K562 (cell line): ENCODE data around the gene MFSD12. TPM values are rescaled to one million over a fixed set of nuclear protein-coding genes. Genes with fewer than 3 reads are reported as not detected.

Source experiments
- ATAC-seq: fragments of 200-7000 bp; cut with Tn5 transposase; 3 replicates; pipeline ENCODE4 v1.9.1; 2020; ENCODE audit warnings: moderate library complexity
- BruUV-seq: library from RNA; stranded (reverse); fragments of 400-500 nt; replicated peaks from 2 replicates; lab custom pipeline; 2021; lab: Mats Ljungman, UMichigan
- CTCF ChIA-PET: fragments of 300-600 bp; formaldehyde crosslinking; extraction: SDS; loops from one replicate; lab custom pipeline; 2021; ENCODE audit warnings: low intra/inter-chr PET ratio; lab: Yijun Ruan, JAX
- POLR2A ChIA-PET: fragments of 300-600, 350-650 bp; sonication (Branson Sonifier 250); formaldehyde crosslinking; extraction: SDS; loops from one replicate; lab custom pipeline; 2021; ENCODE audit warnings: antibody characterized with exemption, inconsistent platforms; lab: Yijun Ruan, JAX
- DNase-seq, 4 experiments: peaks; one replicate each; pipeline versions ENCODE4 v3.0.0 to v3.0.0-alpha.2; 2011 to 2018; ENCODE audit warnings: low spot score in 3 of 4, mixed read lengths in 3 of 4; ENCODE audit errors: extremely low read depth in 1 of 4
- FAIRE-seq: peaks from 2 replicates; lab custom pipeline; 2011; peaks lifted over from hg19 to GRCh38; lab: Jason Lieb, UNC
- H2AFZ ChIP-seq: 2 replicates; pipeline ENCODE4 v1.6.0; 2011; ENCODE audit warnings: low read depth, low read length, control low read depth, inconsistent platforms
- H3K27ac ChIP-seq: fragments of 200-600 bp; 3 replicates; pipeline ENCODE4 v1.8.0; 2011; ENCODE audit warnings: low read depth, mild to moderate bottlenecking, control low read depth, inconsistent platforms, low read length, moderate library complexity, mixed read lengths; ENCODE audit errors: extremely low read depth
- H3K27me3 ChIP-seq, 2 experiments: fragments of 300-600 bp in 1 of 2; 2 replicates in 1 of 2; 3 replicates in 1 of 2; pipeline versions ENCODE4 v1.6.0 to v1.8.0; 2011; ENCODE audit warnings: inconsistent platforms in 2 of 2, low read length in 2 of 2, mild to moderate bottlenecking in 1 of 2, mixed read lengths in 1 of 2, moderate library complexity in 1 of 2; ENCODE audit not compliant: control insufficient read depth in 2 of 2, insufficient read depth in 2 of 2
- H3K36me3 ChIP-seq: fragments of 300-600 bp; 3 replicates; pipeline ENCODE4 v1.8.0; 2011; ENCODE audit warnings: mild to moderate bottlenecking, low read length, inconsistent platforms; ENCODE audit not compliant: control insufficient read depth, insufficient read depth
- H3K4me1 ChIP-seq, 2 experiments: fragments of 200-600 bp in 1 of 2; replicated peaks in 1 of 2; 2 replicates in 1 of 2; 3 replicates in 1 of 2; pipeline versions ENCODE4 v1.5.1 to v1.8.0; 2011; ENCODE audit warnings: inconsistent platforms in 2 of 2, low read length in 2 of 2, mild to moderate bottlenecking in 1 of 2, mixed read lengths in 1 of 2, moderate library complexity in 1 of 2; ENCODE audit not compliant: control insufficient read depth in 2 of 2, insufficient read depth in 2 of 2
- H3K4me2 ChIP-seq: 2 replicates; pipeline ENCODE4 v1.6.1; 2011; ENCODE audit warnings: low read length, control low read depth, inconsistent platforms, mixed read lengths; ENCODE audit not compliant: insufficient read depth
- H3K4me3 ChIP-seq: fragments of 200-600 bp; sonication (generic), shearing (Covaris generic); 2 replicates; pipeline ENCODE4 v1.5.1; 2016; ENCODE audit warnings: control low read depth, inconsistent platforms
- H3K79me2 ChIP-seq: fragments of 200-600 bp; 3 replicates; pipeline ENCODE4 v1.8.0; 2011; ENCODE audit warnings: low read length, inconsistent platforms; ENCODE audit not compliant: control insufficient read depth, insufficient read depth
- H3K9ac ChIP-seq, 2 experiments: 2 replicates each; pipeline versions ENCODE4 v1.6.0 to v1.6.1; 2011; ENCODE audit warnings: low read depth in 2 of 2, low read length in 2 of 2, control low read depth in 1 of 2, inconsistent platforms in 1 of 2, mild to moderate bottlenecking in 1 of 2, mixed read lengths in 1 of 2; ENCODE audit not compliant: insufficient read depth in 1 of 2
- H3K9me1 ChIP-seq: one replicate; pipeline ENCODE4 v1.6.0; 2011; ENCODE audit warnings: inconsistent platforms, mild to moderate bottlenecking, low read length, moderate library complexity; ENCODE audit not compliant: control insufficient read depth, insufficient read depth
- H3K9me3 ChIP-seq: replicated peaks from 2 replicates; pipeline ENCODE4 v1.5.1; 2011; ENCODE audit warnings: low read depth, low read length, inconsistent platforms; ENCODE audit not compliant: control insufficient read depth, insufficient read depth
- H4K20me1 ChIP-seq: replicated peaks from 2 replicates; pipeline ENCODE4 v1.6.1; 2011; ENCODE audit warnings: low read length, inconsistent platforms, mixed read lengths; ENCODE audit not compliant: control insufficient read depth, insufficient read depth
- ATF1 ChIP-seq, 2 experiments: fragments of 450-650 bp in 1 of 2; IDR thresholded peaks; 2 replicates each; pipeline ENCODE4 v1.6.1; 2016; ENCODE audit warnings: missing compliant biosample characterization in 1 of 2, missing genetic modification characterization in 1 of 2
- FOXK1 ChIP-seq: sonication (generic); formaldehyde crosslinking; IDR thresholded peaks from 2 replicates; pipeline ENCODE4 v1.8.0; 2022; ENCODE audit warnings: missing genetic modification reagents, mild to moderate bottlenecking, borderline replicate concordance
- HDAC8 ChIP-seq: fragments of 450-650 bp; IDR thresholded peaks from 2 replicates; pipeline ENCODE4 v1.6.1; 2016; ENCODE audit warnings: mild to moderate bottlenecking, missing genetic modification characterization, moderate library complexity, missing compliant biosample characterization
- IRF1 ChIP-seq: sonication (generic); formaldehyde crosslinking; IDR thresholded peaks from 2 replicates; pipeline ENCODE4 v1.8.0; 2022; ENCODE audit warnings: missing genetic modification reagents, mild to moderate bottlenecking, borderline replicate concordance
- LCOR ChIP-seq: sonication (generic); formaldehyde crosslinking; IDR thresholded peaks from 2 replicates; pipeline ENCODE4 v1.8.0; 2022; ENCODE audit warnings: mild to moderate bottlenecking, missing genetic modification reagents
- MED1 ChIP-seq: sonication (generic); formaldehyde crosslinking; IDR thresholded peaks from 2 replicates; pipeline ENCODE4 v1.8.1; 2023; ENCODE audit warnings: missing genetic modification reagents, borderline replicate concordance
- PHB ChIP-seq: fragments of 250-450 bp; sonication (Bioruptor Pico); IDR thresholded peaks from 2 replicates; pipeline ENCODE4 v1.5.0; 2021
- PTBP1 ChIP-seq: fragments of 200-400 bp; formaldehyde crosslinking; IDR thresholded peaks from 2 replicates; pipeline ENCODE4 v1.6.1; 2017; ENCODE audit warnings: low read depth, low read length
- RBBP5 ChIP-seq: fragments of 200-600 bp; sonication (generic); IDR thresholded peaks from 2 replicates; pipeline ENCODE4 v1.6.1; 2012; ENCODE audit warnings: borderline replicate concordance, mild to moderate bottlenecking, low read length, control low read depth, inconsistent platforms; ENCODE audit not compliant: insufficient read depth, poor library complexity, severe bottlenecking
- RBM25 ChIP-seq: fragments of 200-400 bp; formaldehyde crosslinking; IDR thresholded peaks from 2 replicates; pipeline ENCODE4 v1.6.1; 2018; ENCODE audit warnings: low read length, low read depth, moderate library complexity; ENCODE audit not compliant: severe bottlenecking
- SAP30 ChIP-seq: fragments of 200-600 bp; sonication (generic); IDR thresholded peaks from 2 replicates; pipeline ENCODE4 v1.6.1; 2012; ENCODE audit warnings: borderline replicate concordance, low read depth, mild to moderate bottlenecking, moderate library complexity, low read length, control low read depth, inconsistent platforms; ENCODE audit not compliant: insufficient read depth, poor library complexity, severe bottlenecking
- SIRT6 ChIP-seq: IDR thresholded peaks from one replicate; pipeline ENCODE4 v1.6.1; 2012; ENCODE audit warnings: low read depth, mild to moderate bottlenecking, control low read depth, inconsistent platforms, low read length, moderate library complexity
- SLC30A9 ChIP-seq: fragments of 250-450 bp; sonication (Bioruptor Pico); IDR thresholded peaks from 2 replicates; pipeline ENCODE4 v1.8.0; 2022; ENCODE audit warnings: mild to moderate bottlenecking, moderate library complexity
- TAF15 ChIP-seq: fragments of 200-400 bp; formaldehyde crosslinking; IDR thresholded peaks from 2 replicates; pipeline ENCODE4 v1.6.1; 2017; ENCODE audit warnings: mild to moderate bottlenecking, low read depth, low read length, moderate library complexity
- TAL1 ChIP-seq: fragments of 450-650 bp; IDR thresholded peaks from 2 replicates; pipeline ENCODE4 v1.6.1; 2016; ENCODE audit warnings: mild to moderate bottlenecking
- TFE3 ChIP-seq: fragments of 450-650 bp; formaldehyde crosslinking; IDR thresholded peaks from 2 replicates; pipeline ENCODE4 v1.4.0; 2020; ENCODE audit warnings: mild to moderate bottlenecking, mixed read lengths
- TOE1 ChIP-seq, 2 experiments: fragments of 450-650 bp in 1 of 2; sonication (generic) in 1 of 2; formaldehyde crosslinking in 1 of 2; IDR thresholded peaks; 2 replicates each; pipeline versions ENCODE4 v1.7.1 to v1.8.0; 2016 to 2022; ENCODE audit warnings: borderline replicate concordance in 2 of 2, mild to moderate bottlenecking in 2 of 2, antibody characterized with exemption in 1 of 2, inconsistent platforms in 1 of 2, low read depth in 1 of 2, missing genetic modification reagents in 1 of 2, moderate library complexity in 1 of 2
- ZKSCAN3 ChIP-seq: fragments of 250-450 bp; sonication (Bioruptor Pico); IDR thresholded peaks from 2 replicates; pipeline ENCODE4 v1.4.0; 2020
- ZNF121 ChIP-seq: sonication (generic); formaldehyde crosslinking; conservative IDR thresholded peaks from 2 replicates; pipeline ENCODE4 v1.8.0; 2022; ENCODE audit warnings: missing genetic modification reagents
- WGBS: fragments of 100-300 bp; shearing (Covaris generic); methylation state at CpG from one replicate; pipeline ENCODE4 v1.1.6; 2016; ENCODE audit warnings: low coverage, mixed read lengths; ENCODE audit not compliant: insufficient coverage; ENCODE audit errors: missing lambda C conversion rate; 5-methylcytosine and 5-hydroxymethylcytosine counted together
- in situ Hi-C: fragments of 300-500 bp; cut with MboI; formaldehyde crosslinking; loops from 4 replicates; pipeline ENCODE4 v1.15.0; 2018; ENCODE audit warnings: inconsistent platforms, mixed read lengths
- intact Hi-C: fragments of 100-400 bp; cut with micrococcal nuclease; formaldehyde crosslinking; loops from 2 replicates; pipeline ENCODE4 v1.14.2; 2022
- polyA plus RNA-seq, 8 experiments: library from polyadenylated mRNA; depleted of rRNA in 4 of 8; stranded (reverse) in 5 of 8; unstranded in 3 of 8; fragments of >200 nt; fragmentation: Nextera tagmentation in 2 of 8; fragmentation: Illumina TruSeq in 1 of 8; extraction: Ambion mirVana in 2 of 8; extraction: Trizol in 1 of 8; gene quantifications; 2 replicates each; pipeline versions ENCODE4 v1.2.1 to v1.2.3, GENCODE V29; 2011 to 2014; ENCODE audit warnings: inconsistent platforms in 1 of 8, missing spikeins in 1 of 8
- total RNA-seq, 7 experiments: library from RNA; depleted of rRNA in 6 of 7; stranded (reverse); fragments of >200 nt in 6 of 7; fragmentation: Illumina TruSeq in 2 of 7; extraction: Trizol in 2 of 7; gene quantifications; 2 replicates each; pipeline versions ENCODE4 v1.2.1 to v1.2.3, GENCODE V29; 2011 to 2021; ENCODE audit warnings: low replicate concordance in 1 of 7

The MFSD12 gene
- total and polyA plus RNA-seq, 9 of the 15 experiments (the other 6 are each of a cell fraction or from before 2014, with no cell fraction given), result 0.69 to 112 (median 31.8) TPM

GRCh38 chr19:3573162-3573857, 15.9 kb upstream of the MFSD12 start:
- in situ Hi-C loops (no loop called here), intact Hi-C loops (loop anchor here (2.0 kb wide), 1 partner anchor 17 kb away; the partner anchor contains the start of gene MFSD12)
- H3K4me1 ChIP-seq, result peaks cover 25 to 70% of the 10 kb centered on the region in 2 experiments
- H2AFZ ChIP-seq, result peak overlapping the region; percentile 14; the same call in 1 of the 2 replicates
- peak overlapping the region; percentile 81 for H3K4me2 ChIP-seq
- H3K36me3 ChIP-seq, result peaks cover 38% of the 10 kb centered on the region
- ATAC-seq (peak; percentile 32), DNase-seq (peak in 1 of 4 experiments; percentile 52), FAIRE-seq (no peak)
- H3K9me3 ChIP-seq, result no peaks in the 10 kb centered on the region
- peak overlapping the region; percentile 93 for H3K27ac ChIP-seq
- no peaks in the 10 kb centered on the region for H3K27me3 ChIP-seq
- ChIA-PET POLR2A (interaction anchor here (0.6 to 2.1 kb wide), 5 partner anchors 12 to 90 kb away, joined by 3 to 11 read pairs (median 3); partner anchors contain the start of gene SMIM44), CTCF (no interaction called here)
- H3K9me1 ChIP-seq, result no peaks in the 10 kb centered on the region
- peaks cover 20% of the 10 kb centered on the region for H3K79me2 ChIP-seq
- H3K9ac ChIP-seq, result peak overlapping the region; percentile 78 to 96
- peak overlapping the region; percentile 98 for H3K4me3 ChIP-seq
- 0% methylated on average over 22 of the region's 60 CpGs for WGBS
- TSS peak; percentile 74 for BruUV-seq
- H4K20me1 ChIP-seq, result peaks cover 3% of the 10 kb centered on the region; the same call in 1 of the 2 replicates
- TF ChIP-seq ZKSCAN3 (CRISPR knock-in tag), result no peak
- TF ChIP-seq TOE1 (IDR thresholded peaks at IDR 0.05; ENCODE audit: borderline replicate concordance), result no peak
- no peak for TF ChIP-seq TOE1 (CRISPR knock-in tag; IDR thresholded peaks at IDR 0.05; ENCODE audit: borderline replicate concordance, low read depth)
- TF ChIP-seq TFE3 (CRISPR knock-in tag), result no peak
- TF ChIP-seq IRF1 (CRISPR knock-in tag), result no peak
- peak; percentile 42 for TF ChIP-seq RBM25
- no peak for TF ChIP-seq HDAC8 (tag)
- TF ChIP-seq PHB (CRISPR knock-in tag), result peak; percentile 89; the same call in 1 of the 2 replicates
- TF ChIP-seq PTBP1, result no peak
- TF ChIP-seq MED1, result no peak
- no peak for TF ChIP-seq TAL1
- TF ChIP-seq FOXK1 (CRISPR knock-in tag), result no peak
- TF ChIP-seq ZNF121, result peak; percentile 61
- no peak for TF ChIP-seq TAF15
- no peak for TF ChIP-seq SAP30
- peak; percentile 19 for TF ChIP-seq RBBP5
- TF ChIP-seq LCOR, result no peak
- no peak for TF ChIP-seq ATF1 (CRISPR knock-in tag; IDR thresholded peaks at IDR 0.05)
- TF ChIP-seq ATF1 (tag; IDR thresholded peaks at IDR 0.05), result no peak
- TF ChIP-seq SIRT6, result no peak
- TF ChIP-seq SLC30A9 (CRISPR knock-in tag), result no peak
